ACC112 (cell line): Measurements from ENCODE around the gene GYPC.

Experiments
- H2AFZ ChIP-seq: fragments of 200-600 bp; sonication (generic); one replicate; pipeline ENCODE4 v1.6.0; 2017; ENCODE audit warnings: antibody characterized with exemption, low read length; ENCODE audit not compliant: unreplicated experiment
- H3K27ac ChIP-seq: fragments of 200-600 bp; sonication (generic); 2 replicates; pipeline ENCODE4 v1.5.1; 2014; ENCODE audit warnings: low read depth, mild to moderate bottlenecking, antibody characterized with exemption, low read length, moderate library complexity
- H3K27me3 ChIP-seq: fragments of 200-600 bp; sonication (generic); 2 replicates; pipeline ENCODE4 v1.6.1; 2014; ENCODE audit warnings: mild to moderate bottlenecking, antibody characterized with exemption, low read length, moderate library complexity, mixed read lengths; ENCODE audit not compliant: insufficient read depth
- H3K36me3 ChIP-seq: fragments of 200-600 bp; sonication (generic); 2 replicates; pipeline ENCODE4 v1.6.1; 2016; ENCODE audit warnings: mild to moderate bottlenecking, antibody characterized with exemption, low read length, moderate library complexity, mixed read lengths; ENCODE audit not compliant: insufficient read depth
- H3K4me1 ChIP-seq: fragments of 200-600 bp; sonication (generic); one replicate; pipeline ENCODE4 v1.6.1; 2016; ENCODE audit warnings: low read length, mixed read lengths; ENCODE audit not compliant: insufficient read depth, unreplicated experiment, control insufficient read depth
- H3K4me3 ChIP-seq: fragments of 200-600 bp; sonication (generic); 2 replicates; pipeline ENCODE4 v1.5.1; 2014; ENCODE audit warnings: mild to moderate bottlenecking, low read depth, low read length
- H3K79me2 ChIP-seq: fragments of 200-600 bp; sonication (generic); one replicate; pipeline ENCODE4 v1.6.0; 2016; ENCODE audit warnings: low read length; ENCODE audit not compliant: control insufficient read depth, unreplicated experiment, insufficient read depth

GYPC gene

GRCh38 chr2:126732682-126733245 is 76.8 kb downstream of the GYPC start:
- no peak overlapping the region for H2AFZ ChIP-seq
- H3K4me1 ChIP-seq = no peaks in the 10 kb centered on the region
- H3K27ac ChIP-seq = no peak overlapping the region
- peaks cover 21% of the 10 kb centered on the region for H3K27me3 ChIP-seq
- no peak overlapping the region for H3K4me3 ChIP-seq
- H3K79me2 ChIP-seq = no peaks in the 10 kb centered on the region
- no peaks in the 10 kb centered on the region for H3K36me3 ChIP-seq

- Histone ChIP-seq H3K27me3 (peaks cover 21% of the 10 kb centered on the region), H2AFZ (no peak overlapping the region), H3K79me2 (no peaks in the 10 kb centered on the region), H3K36me3 (no peaks in the 10 kb centered on the region), H3K4me1 (no peaks in the 10 kb centered on the region), H3K27ac (no peak overlapping the region), H3K4me3 (no peak overlapping the region)
Measured at GRCh38 chr2:126733795-126734194, 77.8 kb downstream of the GYPC start.

GRCh38 chr2:126736133-126736874 is 80.3 kb downstream of the GYPC start:
- no peaks in the 10 kb centered on the region for H3K79me2 ChIP-seq
- H3K27me3 ChIP-seq = peaks cover 21% of the 10 kb centered on the region
- no peak overlapping the region for H3K4me3 ChIP-seq
- no peak overlapping the region for H2AFZ ChIP-seq
- H3K27ac ChIP-seq = no peak overlapping the region
- no peaks in the 10 kb centered on the region for H3K4me1 ChIP-seq
- H3K36me3 ChIP-seq = no peaks in the 10 kb centered on the region

- no peaks in the 10 kb centered on the region for H3K79me2 ChIP-seq
- H3K27me3 ChIP-seq = peaks cover 17% of the 10 kb centered on the region; the same call in 1 of the 2 replicates
- H3K4me1 ChIP-seq = no peaks in the 10 kb centered on the region
- no peaks in the 10 kb centered on the region for H3K36me3 ChIP-seq
- H2AFZ ChIP-seq = no peak overlapping the region
- H3K4me3 ChIP-seq = no peak overlapping the region
- no peak overlapping the region for H3K27ac ChIP-seq
Measured at GRCh38 chr2:126739141-126739540, 83.2 kb downstream of the GYPC start.

- no peak overlapping the region for H3K27ac ChIP-seq
- no peak overlapping the region for H2AFZ ChIP-seq
- H3K36me3 ChIP-seq = no peaks in the 10 kb centered on the region
- no peaks in the 10 kb centered on the region for H3K79me2 ChIP-seq
- H3K4me1 ChIP-seq = no peaks in the 10 kb centered on the region
- H3K27me3 ChIP-seq = peaks cover 17% of the 10 kb centered on the region; the same call in 1 of the 2 replicates
- H3K4me3 ChIP-seq = no peak overlapping the region
Measured at GRCh38 chr2:126744640-126745039, 88.7 kb downstream of the GYPC start.
